DMS153 treated with DMSO at 0.1 percent for 48 hours (cell line): Measurements from ENCODE around the gene UBE2J2.
A peak's percentile ranks its signal among the peaks of the same experiment; 100 is the strongest.

Experiments
- DNase-seq: peaks from one replicate; lab custom pipeline; 2025; ENCODE audit not compliant: unreplicated experiment; lab: John Stamatoyannopoulos, UW

The UBE2J2 gene

DNA sequence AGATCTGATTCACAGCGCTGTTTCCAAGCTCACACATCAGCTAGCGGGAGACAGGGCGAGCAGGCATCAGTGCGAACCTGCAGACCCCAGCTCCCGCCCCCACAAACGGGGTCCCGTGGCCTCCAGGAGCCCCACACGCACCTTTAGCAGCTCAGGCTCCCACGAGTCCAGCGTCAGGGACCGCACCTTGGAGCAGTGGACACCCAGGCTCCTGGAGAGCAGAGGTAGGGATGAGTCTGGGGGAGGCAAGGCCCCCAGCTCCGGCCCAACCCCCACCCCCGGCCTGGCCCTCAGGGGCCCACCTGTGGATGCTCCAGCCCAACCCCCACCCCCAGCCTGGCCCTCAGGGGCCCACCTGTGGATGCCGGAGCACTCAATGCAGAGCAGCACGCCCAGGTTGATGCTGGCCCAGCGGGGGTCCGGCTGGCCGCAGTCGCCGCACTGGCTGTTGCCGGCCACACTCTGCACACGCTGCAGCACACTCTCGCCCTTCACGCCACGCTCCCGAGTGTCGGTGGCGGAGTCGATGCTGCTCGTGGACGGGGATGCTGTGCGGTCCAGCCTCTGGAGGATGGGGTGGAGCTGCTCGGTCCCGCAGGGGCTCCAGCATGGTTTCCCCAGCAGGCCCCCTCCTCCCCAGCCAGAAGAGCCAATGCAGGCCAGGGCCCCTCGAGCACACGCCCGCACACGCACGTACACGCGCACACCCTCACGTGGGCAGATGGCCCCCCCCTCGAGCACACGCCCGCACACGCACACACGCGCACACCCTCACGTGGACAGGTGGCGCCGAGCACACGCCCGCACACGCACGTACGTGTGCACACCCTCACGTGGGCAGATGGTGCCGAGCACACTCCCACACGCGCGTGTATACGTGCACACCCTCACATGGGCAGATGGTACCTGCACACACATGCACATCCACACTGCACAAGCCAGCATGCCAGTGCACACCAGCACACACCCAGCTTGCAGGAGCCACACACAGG lies 22.7 kb upstream of the UBE2J2 start:
- no peak for DNase-seq

DNA sequence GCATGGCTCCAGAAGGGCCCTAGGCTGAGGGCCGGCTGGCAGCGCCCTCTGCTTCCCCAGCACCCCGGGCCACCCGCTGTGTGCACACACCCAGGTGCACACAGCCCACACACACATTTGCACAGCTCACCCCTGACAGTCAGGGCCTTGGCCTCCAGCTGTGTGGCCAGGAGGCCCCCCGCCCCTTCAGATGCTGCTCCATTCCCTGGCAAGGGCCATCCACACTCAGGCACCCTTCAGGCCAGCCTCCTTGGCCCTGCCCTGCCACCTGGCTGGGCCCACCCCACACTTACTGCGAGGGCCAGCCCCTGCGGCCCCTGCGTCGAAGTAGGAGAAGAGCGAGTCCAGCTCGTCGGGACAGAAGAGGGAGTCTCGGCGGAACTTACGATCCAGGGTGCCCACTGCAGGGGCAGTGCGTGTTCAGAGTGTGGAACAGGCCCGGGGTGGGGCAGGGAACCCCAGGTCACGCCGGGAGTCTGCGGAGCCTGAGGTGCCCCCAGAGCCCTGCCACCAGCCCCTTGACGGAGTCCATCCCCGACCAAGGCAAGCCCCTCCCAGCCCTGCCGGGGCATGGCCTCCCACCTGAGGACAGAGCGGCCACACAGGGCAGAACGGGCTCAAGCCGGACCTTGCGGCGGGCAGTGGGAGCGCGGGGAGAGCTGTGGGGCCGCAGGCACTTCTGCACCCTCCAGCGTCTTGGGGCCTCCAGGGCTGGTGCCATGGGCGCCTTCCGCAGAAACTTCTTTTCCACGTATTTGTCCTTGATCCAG lies 21.7 kb upstream of the UBE2J2 start:
- DNase-seq = no peak

DNA sequence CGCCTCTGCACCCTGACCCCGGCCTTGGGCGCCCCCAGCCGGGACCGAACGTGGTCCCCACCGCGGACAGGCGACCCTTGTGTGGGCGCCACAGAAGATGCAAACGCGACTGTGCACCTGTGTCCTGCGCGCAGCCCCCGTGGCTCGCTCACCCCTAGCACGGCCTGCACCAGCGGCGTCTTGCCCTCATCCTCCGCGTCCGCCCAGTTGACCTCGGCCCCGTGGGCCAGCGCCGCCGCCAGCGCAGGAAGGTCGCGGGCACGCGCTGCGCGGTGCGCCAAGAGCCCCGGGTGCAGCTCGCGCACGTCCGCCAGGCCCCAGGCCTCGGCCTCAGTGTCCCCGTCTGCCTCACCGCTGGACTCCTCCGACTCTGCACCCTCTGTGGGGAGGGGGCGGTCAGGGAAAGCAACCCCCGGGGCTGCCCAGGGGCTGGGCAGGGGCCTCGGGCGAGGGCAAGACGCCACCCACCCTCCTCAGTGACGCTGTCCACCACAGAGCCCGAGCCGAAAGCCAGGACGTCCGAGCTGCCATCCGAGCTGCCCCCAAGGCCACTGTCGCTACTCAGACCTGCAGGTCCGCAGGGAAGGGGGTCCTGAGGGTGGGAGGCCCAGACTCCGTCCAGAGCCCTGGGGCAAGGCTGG lies 20.7 kb upstream of the UBE2J2 start:
- no peak for DNase-seq

DNA sequence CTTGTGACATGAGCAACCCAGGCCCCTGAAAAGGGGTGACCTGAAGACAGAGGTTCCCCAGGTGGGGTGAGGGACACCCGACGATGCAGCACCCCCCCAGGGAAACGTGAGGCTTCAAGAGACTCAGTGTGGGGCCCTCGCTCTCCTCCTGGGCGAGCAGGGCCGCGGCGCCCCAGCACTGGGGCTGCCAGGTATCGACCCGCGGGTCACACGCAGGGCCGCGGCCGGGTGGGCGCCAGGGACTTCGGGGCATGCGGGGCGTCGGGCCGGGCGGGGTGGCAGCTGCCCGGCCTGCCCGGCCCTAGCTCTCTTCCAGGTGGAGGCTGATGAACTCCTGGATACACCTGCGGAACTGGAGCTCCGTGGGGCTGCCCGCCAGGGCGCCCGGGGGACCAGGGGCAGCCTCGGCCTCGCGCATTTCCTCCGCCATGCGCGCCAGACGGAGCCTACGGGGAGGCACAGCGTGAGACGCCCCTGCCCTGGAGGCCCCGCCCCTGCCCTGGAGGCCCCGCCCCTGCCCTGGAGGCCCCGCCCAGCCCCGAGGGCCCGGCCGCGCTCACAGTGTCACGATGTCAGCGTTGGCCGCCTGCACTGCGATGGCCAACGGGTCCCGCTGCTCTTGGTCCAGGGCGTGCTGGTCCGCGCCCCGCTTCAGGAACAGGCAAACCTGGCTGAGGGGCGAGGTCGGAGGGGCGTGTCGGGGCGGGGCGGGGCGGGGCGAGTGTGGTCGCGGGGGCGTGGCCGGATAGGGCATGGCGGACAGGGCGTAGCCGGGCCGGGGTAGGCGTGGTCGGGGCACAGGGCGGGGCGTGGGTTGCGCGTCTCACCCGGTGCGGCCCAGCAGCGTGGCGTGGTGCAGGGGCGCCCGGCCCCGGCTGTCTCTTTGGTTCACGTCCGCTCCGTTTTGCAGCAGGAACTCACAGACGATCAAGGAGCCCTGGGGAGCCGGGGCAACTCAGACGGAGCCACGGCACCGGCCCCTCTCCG lies 19.9 kb upstream of the UBE2J2 start:
- DNase-seq = no peak

DNA sequence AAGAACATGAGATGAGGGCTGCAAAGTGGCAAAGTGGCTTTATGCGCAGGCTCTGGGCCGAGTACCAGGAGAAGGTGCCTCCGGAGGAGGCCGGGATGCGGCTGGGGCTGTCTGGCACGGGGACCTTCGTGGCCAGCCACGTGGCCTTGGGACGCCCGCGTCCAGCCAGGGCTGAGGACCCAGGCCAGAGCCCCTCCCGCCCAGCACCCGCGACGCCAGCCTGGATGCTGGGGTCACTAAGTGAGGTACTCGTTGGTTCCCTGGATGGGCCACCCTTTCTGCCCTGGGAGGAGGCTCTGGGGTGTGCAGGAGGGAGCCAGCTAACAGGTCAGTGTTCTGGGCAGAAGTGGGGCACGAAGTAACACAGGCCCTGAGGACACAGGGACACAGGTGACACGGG lies 19.2 kb upstream of the UBE2J2 start:
- no peak for DNase-seq

DNA sequence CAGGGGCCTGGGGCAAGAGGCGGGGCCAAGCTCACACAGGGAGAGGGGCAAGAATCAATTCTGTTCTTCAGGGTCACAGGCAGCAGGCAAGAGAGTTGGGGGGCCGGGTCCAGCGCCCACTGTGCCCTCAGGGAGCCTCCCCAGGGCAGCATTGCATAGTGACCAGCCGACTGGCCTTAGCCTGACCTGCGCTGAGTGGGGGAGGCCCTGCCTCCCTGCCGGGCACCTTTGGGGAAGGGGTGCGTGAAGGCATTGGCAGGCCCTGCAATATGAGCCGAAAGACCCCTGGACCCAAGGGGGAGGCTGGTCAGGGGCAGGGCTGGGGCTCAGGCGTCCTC lies 18.8 kb upstream of the UBE2J2 start:
- no peak for DNase-seq

DNA sequence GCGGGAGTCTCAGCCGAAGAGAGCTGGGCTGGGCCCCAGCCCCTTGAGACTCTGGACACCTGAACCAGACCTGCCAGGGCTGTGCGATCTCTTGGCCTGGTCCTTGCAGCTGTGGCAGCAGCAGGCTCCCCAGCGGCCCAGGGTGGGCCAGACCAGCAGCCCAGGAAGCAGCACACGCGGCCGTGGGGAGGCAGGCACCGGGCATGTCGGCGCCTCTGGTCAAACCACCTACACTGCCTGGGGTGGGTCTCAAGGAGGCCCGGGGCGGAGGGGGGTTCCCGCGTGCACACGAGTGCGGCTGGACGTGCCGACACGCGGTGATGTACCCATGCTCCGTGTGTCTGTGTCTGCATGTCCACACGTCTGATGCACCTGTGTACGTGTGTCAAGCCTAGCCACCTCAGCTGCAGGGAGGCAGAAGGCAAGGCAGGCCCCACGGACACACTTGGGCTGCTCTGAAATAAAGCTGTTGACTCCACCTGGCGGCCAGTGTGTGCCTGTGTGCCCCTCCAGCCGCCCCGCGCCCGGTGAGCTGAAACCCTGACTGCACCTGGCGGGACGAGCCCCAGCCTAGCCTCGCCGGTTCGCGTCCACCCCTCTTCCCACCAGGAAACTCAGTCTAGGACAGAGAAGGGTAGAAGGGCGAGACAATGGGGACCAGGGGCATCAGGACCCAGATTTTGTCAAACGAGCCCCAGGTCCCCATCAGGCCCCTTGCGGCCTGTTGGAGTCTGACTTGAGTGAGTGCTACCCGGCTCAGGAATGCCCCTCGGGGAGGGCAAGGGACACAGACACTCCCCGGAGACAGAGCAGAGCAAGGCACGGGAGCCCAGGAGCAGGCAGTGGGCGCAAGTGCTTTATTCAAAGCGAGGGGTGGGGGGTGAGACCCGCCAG lies 18.1 kb upstream of the UBE2J2 start:
- peak; percentile 93 for DNase-seq

DNA sequence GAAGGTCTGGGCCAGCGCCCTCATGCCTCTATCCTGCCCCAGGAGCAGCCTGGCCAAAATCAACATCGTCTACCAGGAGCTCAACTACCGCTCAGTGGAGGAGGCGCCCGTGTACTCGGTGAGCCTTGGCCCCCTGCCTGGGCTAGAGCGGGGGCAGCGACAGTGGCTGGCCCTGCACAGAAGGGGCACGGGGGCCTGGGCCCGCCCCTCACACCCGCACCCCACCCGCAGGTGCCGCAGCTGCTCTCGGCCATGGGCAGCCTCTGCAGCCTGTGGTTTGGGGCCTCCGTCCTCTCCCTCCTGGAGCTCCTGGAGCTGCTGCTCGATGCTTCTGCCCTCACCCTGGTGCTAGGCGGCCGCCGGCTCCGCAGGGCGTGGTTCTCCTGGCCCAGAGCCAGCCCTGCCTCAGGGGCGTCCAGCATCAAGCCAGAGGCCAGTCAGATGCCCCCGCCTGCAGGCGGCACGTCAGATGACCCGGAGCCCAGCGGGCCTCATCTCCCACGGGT lies 17.4 kb upstream of the UBE2J2 start:
- peak; percentile 72 for DNase-seq

DNA sequence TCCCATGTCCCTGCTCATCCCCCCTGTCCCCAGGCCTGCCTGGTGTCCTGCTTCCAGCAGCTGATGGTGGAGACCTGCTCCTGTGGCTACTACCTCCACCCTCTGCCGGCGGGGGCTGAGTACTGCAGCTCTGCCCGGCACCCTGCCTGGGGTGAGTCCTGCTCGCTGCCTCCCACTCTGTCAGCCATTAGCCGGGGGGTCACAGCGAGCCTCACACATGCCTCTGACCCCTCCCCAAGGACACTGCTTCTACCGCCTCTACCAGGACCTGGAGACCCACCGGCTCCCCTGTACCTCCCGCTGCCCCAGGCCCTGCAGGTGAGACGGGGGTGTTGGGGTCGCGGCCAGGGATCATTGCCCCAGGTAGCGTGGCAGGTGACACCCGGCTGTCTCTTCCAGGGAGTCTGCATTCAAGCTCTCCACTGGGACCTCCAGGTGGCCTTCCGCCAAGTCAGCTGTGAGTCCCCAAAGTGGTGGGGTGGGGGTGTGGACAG lies 16.6 kb upstream of the UBE2J2 start:
- DNase-seq = peak; percentile 89

DNA sequence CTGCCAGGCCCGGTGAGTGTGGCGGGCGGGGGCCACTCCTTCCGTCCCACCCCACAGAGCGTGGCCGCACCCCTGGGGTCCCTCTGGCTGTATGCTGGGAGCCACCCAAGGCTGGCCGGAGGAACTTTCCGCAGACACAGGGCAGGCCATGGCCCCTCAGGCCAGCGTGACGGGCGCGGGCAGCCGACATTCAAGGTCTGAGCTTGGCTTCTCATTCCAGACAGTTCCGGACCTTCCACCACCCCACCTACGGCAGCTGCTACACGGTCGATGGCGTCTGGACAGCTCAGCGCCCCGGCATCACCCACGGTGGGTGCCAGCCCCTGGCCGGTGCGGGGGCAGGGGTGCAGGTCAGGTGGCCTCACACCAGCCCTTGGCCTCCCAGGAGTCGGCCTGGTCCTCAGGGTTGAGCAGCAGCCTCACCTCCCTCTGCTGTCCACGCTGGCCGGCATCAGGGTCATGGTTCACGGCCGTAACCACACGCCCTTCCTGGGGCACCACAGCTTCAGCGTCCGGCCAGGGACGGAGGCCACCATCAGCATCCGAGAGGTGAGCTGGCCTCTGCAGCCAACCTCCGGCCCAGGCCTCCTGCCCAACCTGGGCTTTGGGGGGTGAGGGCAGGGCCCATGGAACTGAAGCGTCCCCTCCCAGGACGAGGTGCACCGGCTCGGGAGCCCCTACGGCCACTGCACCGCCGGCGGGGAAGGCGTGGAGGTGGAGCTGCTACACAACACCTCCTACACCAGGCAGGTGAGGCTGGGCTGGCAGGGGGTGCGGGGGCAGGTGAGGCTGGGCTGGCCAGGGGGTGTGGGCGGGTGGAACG lies 13.8 kb upstream of the UBE2J2 start:
- no peak for DNase-seq

DNA sequence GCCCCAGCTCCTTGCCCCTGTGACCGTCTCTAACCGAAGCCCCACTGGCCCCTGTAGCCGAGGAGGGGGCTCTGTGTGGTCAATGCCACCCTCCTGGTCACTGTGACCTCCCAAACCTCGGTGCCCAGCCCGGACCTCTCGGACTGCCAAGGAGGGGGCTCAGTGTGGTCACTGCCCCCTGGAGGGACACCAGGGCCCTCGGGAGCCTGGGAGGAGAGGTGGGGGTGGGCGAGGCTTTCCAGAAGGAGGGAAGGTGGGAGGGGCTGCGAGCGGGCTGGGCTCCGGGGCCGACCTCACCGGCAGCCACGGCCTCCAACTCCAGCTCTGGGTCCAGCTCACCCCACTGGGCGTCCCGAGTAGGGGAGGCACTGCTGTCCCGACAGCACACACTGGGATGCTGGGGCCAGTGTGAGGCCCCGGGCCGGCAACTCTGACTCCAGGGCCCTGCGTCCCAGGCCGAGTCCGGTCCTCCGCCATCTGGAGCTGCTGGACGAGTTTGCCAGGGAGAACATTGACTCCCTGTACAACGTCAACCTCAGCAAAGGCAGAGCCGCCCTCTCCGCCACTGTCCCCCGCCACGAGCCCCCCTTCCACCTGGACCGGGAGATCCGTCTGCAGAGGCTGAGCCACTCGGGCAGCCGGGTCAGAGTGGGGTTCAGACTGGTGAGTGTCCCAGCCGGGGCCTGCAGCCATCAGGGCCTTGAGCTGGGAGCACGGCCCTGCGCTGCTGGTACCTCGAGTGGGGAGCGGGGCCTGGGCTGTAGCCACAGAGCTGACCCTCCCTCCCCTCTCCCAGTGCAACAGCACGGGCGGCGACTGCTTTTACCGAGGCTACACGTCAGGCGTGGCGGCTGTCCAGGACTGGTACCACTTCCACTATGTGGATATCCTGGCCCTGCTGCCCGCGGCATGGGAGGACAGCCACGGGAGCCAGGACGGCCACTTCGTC lies 12.9 kb upstream of the UBE2J2 start:
- DNase-seq = no peak

DNA sequence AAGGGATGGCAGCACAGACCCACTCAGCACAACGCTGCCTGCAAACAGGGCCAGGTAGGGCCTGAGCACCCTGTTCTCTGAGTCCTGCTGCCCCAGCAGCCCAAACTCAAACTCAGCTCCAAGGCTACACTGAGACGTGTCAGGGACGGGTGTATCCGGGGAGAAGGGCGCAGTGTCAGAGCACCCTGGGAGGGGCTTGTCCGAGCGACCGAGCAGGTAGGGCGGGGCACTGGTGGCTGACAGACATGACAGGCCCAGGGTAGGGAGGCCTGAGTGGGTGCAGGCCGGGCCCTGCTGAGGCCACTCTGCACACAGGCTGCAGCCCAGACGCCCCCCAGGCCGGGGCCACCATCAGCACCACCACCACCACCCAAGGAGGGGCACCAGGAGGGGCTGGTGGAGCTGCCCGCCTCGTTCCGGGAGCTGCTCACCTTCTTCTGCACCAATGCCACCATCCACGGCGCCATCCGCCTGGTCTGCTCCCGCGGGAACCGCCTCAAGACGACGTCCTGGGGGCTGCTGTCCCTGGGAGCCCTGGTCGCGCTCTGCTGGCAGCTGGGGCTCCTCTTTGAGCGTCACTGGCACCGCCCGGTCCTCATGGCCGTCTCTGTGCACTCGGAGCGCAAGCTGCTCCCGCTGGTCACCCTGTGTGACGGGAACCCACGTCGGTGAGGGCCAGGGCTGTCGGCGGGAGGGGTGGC lies 12.1 kb upstream of the UBE2J2 start:
- no peak for DNase-seq

DNA sequence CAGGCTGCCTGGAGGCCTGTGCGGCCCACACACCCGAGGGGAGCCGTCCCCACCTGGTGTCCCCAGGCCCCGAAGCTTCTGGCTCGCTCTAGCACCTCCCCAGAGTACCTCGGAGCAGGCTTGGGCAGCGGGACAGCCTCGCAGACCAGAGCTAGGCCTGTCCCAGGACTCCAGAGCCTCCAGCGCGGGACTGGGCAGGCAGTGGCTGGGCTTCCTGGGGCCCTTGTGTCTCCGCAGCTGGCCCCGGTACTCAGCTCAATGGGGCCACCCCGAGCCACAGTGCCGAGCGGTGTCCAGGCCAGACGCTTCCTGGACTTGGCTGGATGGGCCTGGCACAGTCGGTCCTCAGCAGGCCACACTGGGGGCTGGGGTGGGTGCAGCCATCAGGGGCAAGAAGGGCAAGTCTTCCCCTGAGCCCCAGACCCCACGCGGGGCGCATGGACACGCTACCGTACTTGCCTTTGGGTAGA lies 11.5 kb upstream of the UBE2J2 start:
- DNase-seq = no peak

DNA sequence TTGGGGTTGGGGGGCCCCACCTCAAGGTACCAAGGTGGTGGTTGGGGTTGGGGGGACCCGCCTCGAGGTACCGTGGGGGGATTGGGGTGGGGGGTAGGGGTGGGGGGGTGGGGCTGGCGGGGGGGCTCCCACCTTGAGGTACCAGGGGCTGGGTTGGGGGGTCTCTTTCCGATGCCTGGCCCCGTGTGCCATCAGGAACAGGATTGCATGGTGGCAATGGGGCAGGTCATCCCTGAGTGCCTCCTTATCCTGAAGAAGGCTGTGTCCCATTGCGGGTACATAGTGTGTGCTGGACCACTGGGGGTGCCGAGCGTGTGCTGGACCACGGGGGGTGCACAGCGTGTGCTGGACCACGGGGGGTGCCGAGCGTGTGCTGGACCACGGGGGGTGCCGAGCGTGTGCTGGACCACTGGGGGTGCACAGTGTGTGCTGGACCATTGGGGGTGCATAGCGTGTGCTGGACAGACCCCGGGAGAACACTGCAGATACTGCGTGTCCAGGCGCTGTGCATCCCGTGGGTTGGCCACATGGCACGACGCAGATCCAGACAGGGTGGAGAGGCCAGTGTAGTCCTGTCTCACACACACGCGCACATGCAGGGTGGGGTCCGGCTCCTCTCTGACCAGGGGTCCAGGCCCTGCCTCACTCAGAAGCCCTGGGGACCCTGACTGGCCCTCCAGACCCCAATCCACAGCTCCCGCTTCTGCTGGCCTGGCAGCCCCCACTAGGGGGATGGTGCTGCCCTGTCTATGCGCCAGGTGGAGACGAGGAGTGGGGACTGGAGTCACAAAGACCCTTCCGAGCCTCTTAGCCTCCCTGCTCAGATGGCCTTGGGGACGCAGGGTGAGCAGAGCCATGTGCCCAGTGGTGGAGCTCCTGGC lies 10.8 kb upstream of the UBE2J2 start:
- DNase-seq = no peak

DNA sequence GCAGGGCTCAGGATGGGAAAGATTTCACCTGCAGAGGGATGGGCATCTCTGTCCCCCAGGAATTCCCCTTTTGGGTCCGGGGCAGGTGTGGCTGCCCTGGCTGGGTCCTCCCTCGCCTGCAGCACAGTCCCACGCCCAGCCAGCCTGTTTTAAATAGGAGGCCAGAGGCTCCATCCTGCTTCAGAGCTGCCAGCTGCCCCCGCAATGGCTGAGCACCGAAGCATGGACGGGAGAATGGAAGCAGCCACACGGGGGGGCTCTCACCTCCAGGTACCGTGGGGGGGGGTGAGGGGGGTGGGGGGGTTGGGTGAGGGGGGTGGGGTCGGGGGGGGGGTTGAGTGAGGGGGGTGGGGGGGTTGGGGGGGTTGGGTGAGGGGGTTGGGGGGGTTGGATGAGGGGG lies 10.2 kb upstream of the UBE2J2 start:
- peak; percentile 49 for DNase-seq
